ENCODE results near the gene DOCK4. TPM values are rescaled to one million over a fixed set of nuclear protein-coding genes. Genes with fewer than 3 reads are reported as not detected.

The DOCK4 gene
- total and polyA plus RNA-seq, 2 experiments from 2014 or later: 2.1 to 5.0 TPM

- Histone ChIP-seq H3K9ac (no peak overlapping the region), H3F3A (ENCODE audit: insufficient read depth) (no peaks in the 10 kb centered on the region), H4K20me1 (ENCODE audit: insufficient read depth) (no peaks in the 10 kb centered on the region), H3K4me3 (no peak overlapping the region), H2AFZ (no peak overlapping the region), H3K27ac (no peak overlapping the region), H3K4me2 (ENCODE audit: unreplicated experiment) (no peak overlapping the region), H3K9me2 (ENCODE audit: insufficient read depth) (no peaks in the 10 kb centered on the region; the same call in 1 of the 2 replicates), H3K36me3 (ENCODE audit: low read depth) (no peaks in the 10 kb centered on the region), H3K79me2 (ENCODE audit: insufficient read depth) (no peaks in the 10 kb centered on the region), H3K27me3 (replicated peaks; ENCODE audit: insufficient read depth) (no peaks in the 10 kb centered on the region), H3K4me1 (ENCODE audit: insufficient read depth) (no peaks in the 10 kb centered on the region), H3K9me3 (ENCODE audit: low read depth) (no peaks in the 10 kb centered on the region)
- DNase-seq: no peak
- TF ChIP-seq EZH2 (IDR thresholded peaks at IDR 0.05; ENCODE audit: insufficient read depth, poor library complexity, severe bottlenecking): no peak
- TF ChIP-seq EZH2phosphoT487 (IDR thresholded peaks at IDR 0.05; ENCODE audit: insufficient read depth, low read depth): no peak
- in situ Hi-C loops (cut with MboI): no loop called here
- 62 to 63% methylated on average over 3 of the region's 3 CpGs for WGBS, 2 experiments (ENCODE audit: low coverage in 1 of 2, low lambda C conversion rate in 2 of 2, missing lambda C conversion rate in 2 of 2)
Observed at GRCh38 chr7:111892588-111892987, 313.6 kb downstream of the DOCK4 start.

DNA sequence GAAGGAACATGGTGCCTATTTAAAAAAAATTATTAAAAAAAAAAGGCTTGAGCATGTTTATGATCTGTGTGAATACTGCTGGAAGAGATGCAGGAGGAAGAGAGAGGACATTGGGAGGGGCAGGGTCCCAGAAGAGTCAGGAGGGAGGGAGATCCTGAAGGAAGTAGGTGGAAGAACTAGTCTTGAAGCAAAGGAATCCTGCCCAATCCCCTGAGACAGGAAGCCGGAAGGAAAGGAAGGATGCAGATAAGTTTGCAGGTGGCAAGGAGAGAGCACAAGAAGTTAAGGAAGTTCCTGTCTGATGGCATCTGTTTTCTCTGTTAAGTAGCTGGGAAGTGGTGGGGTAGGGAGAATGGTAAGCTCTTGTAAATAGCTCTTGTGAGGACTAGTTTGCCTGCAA lies 318.5 kb downstream of the DOCK4 start:
- Histone ChIP-seq H3K4me3 (no peak overlapping the region), H3K27ac (no peak overlapping the region), H3K9me2 (ENCODE audit: insufficient read depth) (no peaks in the 10 kb centered on the region; the same call in 1 of the 2 replicates), H3K27me3 (replicated peaks; ENCODE audit: insufficient read depth) (no peaks in the 10 kb centered on the region), H3K9ac (no peak overlapping the region), H3K79me2 (ENCODE audit: insufficient read depth) (no peaks in the 10 kb centered on the region), H3K4me2 (ENCODE audit: unreplicated experiment) (no peak overlapping the region), H4K20me1 (ENCODE audit: insufficient read depth) (no peaks in the 10 kb centered on the region), H3K9me3 (ENCODE audit: low read depth) (no peaks in the 10 kb centered on the region), H3K4me1 (ENCODE audit: insufficient read depth) (no peaks in the 10 kb centered on the region), H2AFZ (no peak overlapping the region), H3F3A (ENCODE audit: insufficient read depth) (no peaks in the 10 kb centered on the region), H3K36me3 (ENCODE audit: low read depth) (no peaks in the 10 kb centered on the region)
- DNase-seq: no peak
- in situ Hi-C loops (cut with MboI): no loop called here
- 100% methylated on average over 1 of the region's 1 CpG for WGBS, 2 experiments (ENCODE audit: low coverage in 1 of 2, low lambda C conversion rate in 2 of 2, missing lambda C conversion rate in 2 of 2)
- TF ChIP-seq EZH2phosphoT487 (IDR thresholded peaks at IDR 0.05; ENCODE audit: insufficient read depth, low read depth) (no peak), EZH2 (IDR thresholded peaks at IDR 0.05; ENCODE audit: insufficient read depth, poor library complexity, severe bottlenecking) (no peak)

GRCh38 chr7:111886233-111886632 lies 320.0 kb downstream of the DOCK4 start:
- TF ChIP-seq EZH2 (IDR thresholded peaks at IDR 0.05; ENCODE audit: insufficient read depth, poor library complexity, severe bottlenecking) (no peak), EZH2phosphoT487 (IDR thresholded peaks at IDR 0.05; ENCODE audit: insufficient read depth, low read depth) (no peak)
- H3K9me2 ChIP-seq (ENCODE audit: insufficient read depth): no peaks in the 10 kb centered on the region; the same call in 1 of the 2 replicates

GRCh38 chr7:111883241-111883640 lies 323.0 kb downstream of the DOCK4 start:
- no peaks in the 10 kb centered on the region for H3K9me2 ChIP-seq (ENCODE audit: insufficient read depth)
- H3K4me1 ChIP-seq (ENCODE audit: insufficient read depth): no peaks in the 10 kb centered on the region
- no peak overlapping the region for H3K27ac ChIP-seq
- H3K27me3 ChIP-seq (replicated peaks; ENCODE audit: insufficient read depth): no peaks in the 10 kb centered on the region
- H3K36me3 ChIP-seq (ENCODE audit: low read depth): no peaks in the 10 kb centered on the region
- no peaks in the 10 kb centered on the region for H3F3A ChIP-seq (ENCODE audit: insufficient read depth)
- H3K9ac ChIP-seq: no peak overlapping the region
- H4K20me1 ChIP-seq (ENCODE audit: insufficient read depth): no peaks in the 10 kb centered on the region
- H3K4me3 ChIP-seq: no peak overlapping the region
- no peak overlapping the region for H3K4me2 ChIP-seq (ENCODE audit: unreplicated experiment)
- in situ Hi-C loops (cut with MboI): no loop called here
- H3K79me2 ChIP-seq (ENCODE audit: insufficient read depth): no peaks in the 10 kb centered on the region
- no peak overlapping the region for H2AFZ ChIP-seq
- TF ChIP-seq EZH2 (IDR thresholded peaks at IDR 0.05; ENCODE audit: insufficient read depth, poor library complexity, severe bottlenecking): no peak
- no peak for TF ChIP-seq EZH2phosphoT487 (IDR thresholded peaks at IDR 0.05; ENCODE audit: insufficient read depth, low read depth)
- no peaks in the 10 kb centered on the region for H3K9me3 ChIP-seq (ENCODE audit: low read depth)
- no peak for DNase-seq

More at GRCh38 chr7:111886233-111886632, 320.0 kb downstream of the DOCK4 start:
- no peak overlapping the region for H2AFZ ChIP-seq
- H3K4me3 ChIP-seq: no peak overlapping the region
- no peaks in the 10 kb centered on the region for H3K4me1 ChIP-seq (ENCODE audit: insufficient read depth)
- no peaks in the 10 kb centered on the region for H3K9me3 ChIP-seq (ENCODE audit: low read depth)
- no peaks in the 10 kb centered on the region for H3K36me3 ChIP-seq (ENCODE audit: low read depth)
- no peaks in the 10 kb centered on the region for H3K79me2 ChIP-seq (ENCODE audit: insufficient read depth)
- H3K4me2 ChIP-seq (ENCODE audit: unreplicated experiment): no peak overlapping the region
- no peaks in the 10 kb centered on the region for H3F3A ChIP-seq (ENCODE audit: insufficient read depth)
- no peak overlapping the region for H3K27ac ChIP-seq
- no peak for DNase-seq
- in situ Hi-C loops (cut with MboI): no loop called here
- H4K20me1 ChIP-seq (ENCODE audit: insufficient read depth): no peaks in the 10 kb centered on the region
- no peaks in the 10 kb centered on the region for H3K27me3 ChIP-seq (replicated peaks; ENCODE audit: insufficient read depth)
- 90 to 92% methylated on average over 2 of the region's 2 CpGs for WGBS, 2 experiments (ENCODE audit: low coverage in 1 of 2, low lambda C conversion rate in 2 of 2, missing lambda C conversion rate in 2 of 2)
- no peak overlapping the region for H3K9ac ChIP-seq

- no peaks in the 10 kb centered on the region for H3K4me1 ChIP-seq (ENCODE audit: insufficient read depth)
- H3K36me3 ChIP-seq (ENCODE audit: low read depth): no peaks in the 10 kb centered on the region
- H3K79me2 ChIP-seq (ENCODE audit: insufficient read depth): no peaks in the 10 kb centered on the region
- no peaks in the 10 kb centered on the region for H3K9me3 ChIP-seq (ENCODE audit: low read depth)
- no peaks in the 10 kb centered on the region for H3F3A ChIP-seq (ENCODE audit: insufficient read depth)
- H3K9me2 ChIP-seq (ENCODE audit: insufficient read depth): no peaks in the 10 kb centered on the region
- TF ChIP-seq EZH2phosphoT487 (IDR thresholded peaks at IDR 0.05; ENCODE audit: insufficient read depth, low read depth) (no peak), EZH2 (IDR thresholded peaks at IDR 0.05; ENCODE audit: insufficient read depth, poor library complexity, severe bottlenecking) (no peak)
- no peaks in the 10 kb centered on the region for H4K20me1 ChIP-seq (ENCODE audit: insufficient read depth)
- no peak overlapping the region for H3K9ac ChIP-seq
- H3K27ac ChIP-seq: no peak overlapping the region
- no peak overlapping the region for H3K4me3 ChIP-seq
- DNase-seq: no peak
- H3K4me2 ChIP-seq (ENCODE audit: unreplicated experiment): no peak overlapping the region
- in situ Hi-C loops (cut with MboI): no loop called here
- H2AFZ ChIP-seq: no peak overlapping the region
- H3K27me3 ChIP-seq (replicated peaks; ENCODE audit: insufficient read depth): no peaks in the 10 kb centered on the region
Observed at GRCh38 chr7:111878785-111879184, 327.4 kb downstream of the DOCK4 start.
